Muscle of arm (tissue), 12 donors: ENCODE data around the gene RABL3. TPM values are rescaled to one million over a fixed set of nuclear protein-coding genes. Genes with fewer than 3 reads are reported as not detected.
A peak's percentile ranks its signal among the peaks of the same experiment; 100 is the strongest.
"Not testable (repeated sequence)": the region's sequence is repeated elsewhere in the genome, so short reads cannot be mapped to it uniquely, and the experiment has no call there.

Experiments used
- DNase-seq: peaks from one replicate; pipeline ENCODE4 v3.0.0-alpha.2; 2013
- polyA plus RNA-seq, 12 donors: library from polyadenylated mRNA; unstranded; fragments of 120-200 nt; gene quantifications; one replicate each; pipeline ENCODE4 v1.2.1, GENCODE V29; 2013; ENCODE audit not compliant: insufficient read length in 12 of 12

Gene RABL3
- polyA plus RNA-seq, 12 donors, result 15.3 to 32.1 (median 19.8) TPM; not detected in 1

GRCh38 chr3:120685411-120685810, 56.9 kb downstream of the RABL3 start:
- DNase-seq, result no peak

GRCh38 chr3:120684896-120685295, 57.4 kb downstream of the RABL3 start:
- peak; percentile 7 for DNase-seq

GRCh38 chr3:120683671-120684301, 58.5 kb downstream of the RABL3 start:
- DNase-seq, result no peak

GRCh38 chr3:120683213-120683612, 59.1 kb downstream of the RABL3 start:
- DNase-seq, result no peak

- no peak for DNase-seq
Measured at GRCh38 chr3:120682095-120682681, 60.1 kb downstream of the RABL3 start, which contains the start of gene HGD. HGD (minus strand) TSS chr3:120682239; CDS start chr3:120682111, 128 bp downstream.

GRCh38 chr3:120681506-120682038, 60.7 kb downstream of the RABL3 start:
- no peak for DNase-seq

GRCh38 chr3:120681018-120681417, 61.3 kb downstream of the RABL3 start:
- no peak for DNase-seq

GRCh38 chr3:120680193-120680894, 62.0 kb downstream of the RABL3 start:
- DNase-seq, result no peak

GRCh38 chr3:120678984-120679383, 63.3 kb downstream of the RABL3 start:
- DNase-seq, result no peak

GRCh38 chr3:120678331-120678947, 63.9 kb downstream of the RABL3 start:
- DNase-seq, result peak; percentile 14

- DNase-seq, result not testable (repeated sequence)
Measured at GRCh38 chr3:120677193-120677592, 65.1 kb downstream of the RABL3 start.

GRCh38 chr3:120673116-120673515, 69.2 kb downstream of the RABL3 start:
- DNase-seq, result no peak

- no peak for DNase-seq
Measured at GRCh38 chr3:120670576-120670975, 71.7 kb downstream of the RABL3 start.

GRCh38 chr3:120664926-120665325, 77.4 kb downstream of the RABL3 start:
- DNase-seq, result no peak

- no peak for DNase-seq
Measured at GRCh38 chr3:120661945-120662344, 80.4 kb downstream of the RABL3 start.

GRCh38 chr3:120661106-120661905, 81.0 kb downstream of the RABL3 start:
- peak; percentile 52 for DNase-seq

- no peak for DNase-seq
Measured at GRCh38 chr3:120659834-120660233, 82.5 kb downstream of the RABL3 start.

- DNase-seq, result no peak
Measured at GRCh38 chr3:120659285-120659684, 83.0 kb downstream of the RABL3 start.

- DNase-seq, result no peak
Measured at GRCh38 chr3:120652896-120653545, 89.3 kb downstream of the RABL3 start.

- DNase-seq, result no peak
Measured at GRCh38 chr3:120652281-120652680, 90.0 kb downstream of the RABL3 start.

- no peak for DNase-seq
Measured at GRCh38 chr3:120650311-120650710, 92.0 kb downstream of the RABL3 start.
